ENCODE results near the gene CENPU.

The CENPU gene

GRCh38 chr4:184699941-184700340, 34.0 kb downstream of the CENPU start:
- no peak for TF ChIP-seq POLR2A (IDR thresholded peaks at IDR 0.05; ENCODE audit: extremely low read depth, insufficient read length)
- TF ChIP-seq MYC (IDR thresholded peaks at IDR 0.05; ENCODE audit: low read depth, low read length): no peak
- TF ChIP-seq CTCF (IDR thresholded peaks at IDR 0.05; ENCODE audit: low read depth, low read length): no peak
- TF ChIP-seq MAX (IDR thresholded peaks at IDR 0.05; ENCODE audit: low read depth, low read length): no peak
- H3K4me3 ChIP-seq (ENCODE audit: low read depth, low read length): no peak overlapping the region
- DNase-seq (ENCODE audit: low read depth): no peak

- DNase-seq (ENCODE audit: low read depth): no peak
- TF ChIP-seq MYC (IDR thresholded peaks at IDR 0.05; ENCODE audit: low read depth, low read length): no peak
- TF ChIP-seq CTCF (IDR thresholded peaks at IDR 0.05; ENCODE audit: low read depth, low read length): no peak
- no peak for TF ChIP-seq POLR2A (IDR thresholded peaks at IDR 0.05; ENCODE audit: extremely low read depth, insufficient read length)
- no peak for TF ChIP-seq MAX (IDR thresholded peaks at IDR 0.05; ENCODE audit: low read depth, low read length)
- no peak overlapping the region for H3K4me3 ChIP-seq (ENCODE audit: low read depth, low read length)
These were observed 35.9 kb downstream of the CENPU start for GRCh38 chr4:184697956-184698355.

- TF ChIP-seq CTCF (IDR thresholded peaks at IDR 0.05; ENCODE audit: low read depth, low read length) (no peak), MYC (IDR thresholded peaks at IDR 0.05; ENCODE audit: low read depth, low read length) (no peak), POLR2A (IDR thresholded peaks at IDR 0.05; ENCODE audit: extremely low read depth, insufficient read length) (no peak), MAX (IDR thresholded peaks at IDR 0.05; ENCODE audit: low read depth, low read length) (no peak)
- no peak overlapping the region for H3K4me3 ChIP-seq (ENCODE audit: low read depth, low read length)
- DNase-seq (ENCODE audit: low read depth): no peak
These were observed 38.6 kb downstream of the CENPU start for GRCh38 chr4:184695178-184695896.

GRCh38 chr4:184694412-184694956, 39.4 kb downstream of the CENPU start:
- TF ChIP-seq MYC (IDR thresholded peaks at IDR 0.05; ENCODE audit: low read depth, low read length) (no peak), CTCF (IDR thresholded peaks at IDR 0.05; ENCODE audit: low read depth, low read length) (no peak), POLR2A (IDR thresholded peaks at IDR 0.05; ENCODE audit: extremely low read depth, insufficient read length) (no peak), MAX (IDR thresholded peaks at IDR 0.05; ENCODE audit: low read depth, low read length) (no peak)
- no peak overlapping the region for H3K4me3 ChIP-seq (ENCODE audit: low read depth, low read length)
- no peak for DNase-seq (ENCODE audit: low read depth)

GRCh38 chr4:184693056-184693455, 40.8 kb downstream of the CENPU start:
- no peak for DNase-seq (ENCODE audit: low read depth)
- TF ChIP-seq MAX (IDR thresholded peaks at IDR 0.05; ENCODE audit: low read depth, low read length): no peak
- TF ChIP-seq POLR2A (IDR thresholded peaks at IDR 0.05; ENCODE audit: extremely low read depth, insufficient read length): no peak
- TF ChIP-seq CTCF (IDR thresholded peaks at IDR 0.05; ENCODE audit: low read depth, low read length): no peak
- no peak for TF ChIP-seq MYC (IDR thresholded peaks at IDR 0.05; ENCODE audit: low read depth, low read length)
- no peak overlapping the region for H3K4me3 ChIP-seq (ENCODE audit: low read depth, low read length)

Data from NB4 (cell line).